Fibroblast of pulmonary artery (primary cell): ENCODE data around the gene COLQ.

ENCODE experiments used
- DNase-seq: peaks from one replicate; pipeline ENCODE4 v3.0.0-alpha.2; 2010; ENCODE audit warnings: low read depth
- H3K4me3 ChIP-seq: replicated peaks from 2 replicates; pipeline ENCODE4 v1.5.1; 2011; ENCODE audit warnings: low read depth, mild to moderate bottlenecking, control low read depth, low read length, moderate library complexity
- CTCF ChIP-seq: IDR thresholded peaks from 2 replicates; pipeline ENCODE4 v1.5.1; 2011; ENCODE audit warnings: mild to moderate bottlenecking, control low read depth, low read length, inconsistent platforms; ENCODE audit errors: missing control alignments

The COLQ gene

GRCh38 chr3:15453501-15453900 lies 68.0 kb downstream of the COLQ start:
- DNase-seq, result no peak
- no peak for TF ChIP-seq CTCF

GRCh38 chr3:15452961-15453360 lies 68.5 kb downstream of the COLQ start:
- no peak for TF ChIP-seq CTCF
- DNase-seq, result no peak
- H3K4me3 ChIP-seq, result no peak overlapping the region

More at GRCh38 chr3:15453501-15453900, 68.0 kb downstream of the COLQ start:
- no peak overlapping the region for H3K4me3 ChIP-seq

- no peak overlapping the region for H3K4me3 ChIP-seq
- TF ChIP-seq CTCF, result no peak
- no peak for DNase-seq
Measured at GRCh38 chr3:15452156-15452555, 69.3 kb downstream of the COLQ start.

- DNase-seq, result no peak
- TF ChIP-seq CTCF, result no peak
- no peak overlapping the region for H3K4me3 ChIP-seq
Measured at GRCh38 chr3:15451216-15452113, 70.0 kb downstream of the COLQ start.

- no peak for TF ChIP-seq CTCF
- DNase-seq, result no peak
- H3K4me3 ChIP-seq, result no peak overlapping the region
Measured at GRCh38 chr3:15450438-15451215, 70.9 kb downstream of the COLQ start.

GRCh38 chr3:15449489-15450224 lies 71.8 kb downstream of the COLQ start:
- H3K4me3 ChIP-seq, result no peak overlapping the region
- TF ChIP-seq CTCF, result no peak
- no peak for DNase-seq
